PFSK-1 (cell line): ENCODE results near the gene HTRA3.

Source experiments
- FOXP2 ChIP-seq: optimal IDR thresholded peaks from 2 replicates; pipeline ENCODE3; 2011; ENCODE audit warnings: borderline replicate concordance, control low read depth, inconsistent platforms; ENCODE audit not compliant: insufficient read depth; ENCODE audit errors: extremely low read length, extremely low read depth
- POLR2AphosphoS5 ChIP-seq: IDR thresholded peaks from 2 replicates; pipeline ENCODE4 v1.6.1; 2012; ENCODE audit warnings: low read depth, mild to moderate bottlenecking, control low read depth, low read length, moderate library complexity
- SIN3A ChIP-seq: IDR thresholded peaks from 2 replicates; pipeline ENCODE4 v1.6.1; 2012; ENCODE audit warnings: mild to moderate bottlenecking, low read length, moderate library complexity, borderline replicate concordance; ENCODE audit not compliant: insufficient read depth
- TAF1 ChIP-seq: IDR thresholded peaks from 2 replicates; pipeline ENCODE4 v1.6.1; 2012; ENCODE audit warnings: low read length, control low read depth, borderline replicate concordance; ENCODE audit not compliant: insufficient read depth
- TF ChIP-seq, protein P1 (sequence below), 2 experiments: IDR thresholded peaks; 2 replicates each; pipeline versions ENCODE4 v1.6.1 to v1.8.0; 2011 to 2012; ENCODE audit warnings: low read depth in 2 of 2, low read length in 2 of 2, control low read depth in 1 of 2, inconsistent platforms in 1 of 2, mild to moderate bottlenecking in 1 of 2, moderate library complexity in 1 of 2; ENCODE audit not compliant: insufficient read depth in 1 of 2

HTRA3 gene

GRCh38 chr4:8307121-8307520 lies 37.6 kb downstream of the HTRA3 start:
- no peak for TF ChIP-seq FOXP2
- TF ChIP-seq, protein P1, sequence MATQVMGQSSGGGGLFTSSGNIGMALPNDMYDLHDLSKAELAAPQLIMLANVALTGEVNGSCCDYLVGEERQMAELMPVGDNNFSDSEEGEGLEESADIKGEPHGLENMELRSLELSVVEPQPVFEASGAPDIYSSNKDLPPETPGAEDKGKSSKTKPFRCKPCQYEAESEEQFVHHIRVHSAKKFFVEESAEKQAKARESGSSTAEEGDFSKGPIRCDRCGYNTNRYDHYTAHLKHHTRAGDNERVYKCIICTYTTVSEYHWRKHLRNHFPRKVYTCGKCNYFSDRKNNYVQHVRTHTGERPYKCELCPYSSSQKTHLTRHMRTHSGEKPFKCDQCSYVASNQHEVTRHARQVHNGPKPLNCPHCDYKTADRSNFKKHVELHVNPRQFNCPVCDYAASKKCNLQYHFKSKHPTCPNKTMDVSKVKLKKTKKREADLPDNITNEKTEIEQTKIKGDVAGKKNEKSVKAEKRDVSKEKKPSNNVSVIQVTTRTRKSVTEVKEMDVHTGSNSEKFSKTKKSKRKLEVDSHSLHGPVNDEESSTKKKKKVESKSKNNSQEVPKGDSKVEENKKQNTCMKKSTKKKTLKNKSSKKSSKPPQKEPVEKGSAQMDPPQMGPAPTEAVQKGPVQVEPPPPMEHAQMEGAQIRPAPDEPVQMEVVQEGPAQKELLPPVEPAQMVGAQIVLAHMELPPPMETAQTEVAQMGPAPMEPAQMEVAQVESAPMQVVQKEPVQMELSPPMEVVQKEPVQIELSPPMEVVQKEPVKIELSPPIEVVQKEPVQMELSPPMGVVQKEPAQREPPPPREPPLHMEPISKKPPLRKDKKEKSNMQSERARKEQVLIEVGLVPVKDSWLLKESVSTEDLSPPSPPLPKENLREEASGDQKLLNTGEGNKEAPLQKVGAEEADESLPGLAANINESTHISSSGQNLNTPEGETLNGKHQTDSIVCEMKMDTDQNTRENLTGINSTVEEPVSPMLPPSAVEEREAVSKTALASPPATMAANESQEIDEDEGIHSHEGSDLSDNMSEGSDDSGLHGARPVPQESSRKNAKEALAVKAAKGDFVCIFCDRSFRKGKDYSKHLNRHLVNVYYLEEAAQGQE (IDR thresholded peaks at IDR 0.05; ENCODE audit: insufficient read depth in 1 of 2, low read depth in 2 of 2, low read length in 2 of 2): peak; percentile 51 to 69; a peak in 3 of 4 replicates

DNA sequence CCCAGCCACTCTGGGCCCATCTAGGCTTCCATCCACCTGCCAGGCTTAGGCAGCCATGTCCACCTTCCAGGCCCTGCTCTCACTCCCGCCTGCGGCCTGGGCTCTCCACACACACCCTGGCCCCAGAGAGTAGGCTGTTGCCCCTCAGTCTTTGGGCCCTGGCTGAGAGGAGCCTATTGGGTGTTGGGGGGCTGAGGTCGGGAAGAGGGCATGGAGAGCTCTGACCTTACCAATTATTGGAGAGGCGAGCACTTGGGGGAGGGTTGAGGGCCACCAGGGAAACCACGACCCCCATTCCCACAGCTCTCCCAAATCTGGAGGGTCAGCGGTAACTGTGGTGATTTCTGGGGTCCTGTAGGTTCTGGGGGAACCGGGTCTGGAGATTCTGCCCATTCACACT lies 38.2 kb downstream of the HTRA3 start:
- TF ChIP-seq, protein P1 (IDR thresholded peaks at IDR 0.05; ENCODE audit: insufficient read depth in 1 of 2, low read depth in 2 of 2, low read length in 2 of 2): no peak
- TF ChIP-seq TAF1 (no peak), SIN3A (no peak), FOXP2 (no peak), POLR2AphosphoS5 (no peak)

GRCh38 chr4:8308144-8308543 lies 38.6 kb downstream of the HTRA3 start:
- TF ChIP-seq TAF1 (no peak), POLR2AphosphoS5 (no peak), FOXP2 (no peak), SIN3A (no peak)
- TF ChIP-seq, protein P1 (IDR thresholded peaks at IDR 0.05; ENCODE audit: insufficient read depth in 1 of 2, low read depth in 2 of 2, low read length in 2 of 2): no peak

- TF ChIP-seq SIN3A (no peak), POLR2AphosphoS5 (no peak)
- TF ChIP-seq, protein P1 (IDR thresholded peaks at IDR 0.05; ENCODE audit: insufficient read depth in 1 of 2, low read depth in 2 of 2, low read length in 2 of 2): no peak
Measured at GRCh38 chr4:8308856-8309771, 39.6 kb downstream of the HTRA3 start.

DNA sequence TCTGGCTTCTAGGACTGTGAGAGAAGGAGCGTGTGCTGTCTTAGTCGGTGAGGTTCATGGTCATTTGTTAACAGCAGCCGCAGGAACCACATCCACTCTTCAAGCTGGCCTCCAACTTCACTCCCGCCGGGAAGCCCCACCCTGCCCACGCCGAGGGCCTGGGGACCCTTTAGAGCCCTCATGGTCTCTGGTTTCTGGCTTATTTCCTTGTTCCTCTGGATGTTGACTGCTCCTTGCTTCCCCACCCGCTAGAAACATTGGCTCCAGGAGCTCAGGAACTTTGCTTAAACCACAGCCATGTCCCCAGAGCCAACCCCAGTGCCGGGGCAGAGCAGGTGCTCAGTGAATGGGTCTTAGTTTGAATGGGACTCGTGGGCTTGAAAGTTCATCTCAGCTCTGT lies 40.8 kb downstream of the HTRA3 start:
- TF ChIP-seq SIN3A (no peak), POLR2AphosphoS5 (no peak)
- TF ChIP-seq, protein P1 (IDR thresholded peaks at IDR 0.05; ENCODE audit: insufficient read depth in 1 of 2, low read depth in 2 of 2, low read length in 2 of 2): no peak
